ENCODE data around the gene ANKRD26.

DNA sequence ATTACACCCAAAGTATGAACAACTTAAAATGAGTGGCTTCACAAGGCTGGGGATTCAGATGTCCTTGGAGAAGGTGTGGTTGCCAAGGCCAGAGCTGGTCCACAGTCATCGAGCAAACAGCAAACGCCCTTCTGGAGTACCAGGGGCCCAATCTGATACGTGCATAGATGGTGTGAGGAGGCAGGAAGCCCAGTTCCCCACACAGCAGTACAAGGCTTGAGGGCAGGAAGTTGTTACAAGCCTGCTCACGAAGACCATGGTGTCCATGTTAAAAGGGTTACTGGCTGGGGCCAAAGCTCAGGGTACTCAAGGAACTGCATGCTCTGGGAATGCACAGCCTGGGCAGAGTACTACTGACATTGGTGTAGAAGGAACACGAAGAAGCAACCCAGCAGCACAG is 4.6 kb upstream of the ANKRD26 start:
- TF ChIP-seq CTCF (IDR thresholded peaks at IDR 0.05) = no peak
- TF ChIP-seq POLR2AphosphoS5 (IDR thresholded peaks at IDR 0.05) = no peak
- TF ChIP-seq EP300 (IDR thresholded peaks at IDR 0.05) = no peak

Data from esophagus muscularis mucosa (tissue), 4 donors.